Stimulated activated memory B cell treated with anti-CD40 and anti-IgM and Interleukin-4, amounts not matched to agents 10 μg/mL and 1 μg/mL and 100 μg/mL, for 72 hours (primary cell): Measurements from ENCODE around the gene C2orf92.

Source experiments
- ATAC-seq: fragments of 150-1000 bp; cut with Tn5 transposase; 2 replicates; pipeline ENCODE4 v1.10.0; 2021
- H3K27ac Mint-ChIP-seq: one replicate; pipeline ENCODE4 v1.8.0; 2022; ENCODE audit warnings: mild to moderate bottlenecking, mixed read lengths
- H3K27me3 Mint-ChIP-seq: one replicate; pipeline ENCODE4 v1.8.0; 2022; ENCODE audit warnings: mixed read lengths
- H3K36me3 Mint-ChIP-seq: one replicate; pipeline ENCODE4 v1.8.0; 2022; ENCODE audit warnings: mixed read lengths
- H3K4me1 Mint-ChIP-seq: one replicate; pipeline ENCODE4 v1.8.0; 2022; ENCODE audit warnings: mixed read lengths
- H3K4me3 Mint-ChIP-seq: one replicate; pipeline ENCODE4 v1.8.0; 2022; ENCODE audit warnings: mild to moderate bottlenecking, moderate library complexity, mixed read lengths
- H3K9me3 Mint-ChIP-seq: one replicate; pipeline ENCODE4 v1.8.0; 2022; ENCODE audit warnings: mixed read lengths

The C2orf92 gene

DNA sequence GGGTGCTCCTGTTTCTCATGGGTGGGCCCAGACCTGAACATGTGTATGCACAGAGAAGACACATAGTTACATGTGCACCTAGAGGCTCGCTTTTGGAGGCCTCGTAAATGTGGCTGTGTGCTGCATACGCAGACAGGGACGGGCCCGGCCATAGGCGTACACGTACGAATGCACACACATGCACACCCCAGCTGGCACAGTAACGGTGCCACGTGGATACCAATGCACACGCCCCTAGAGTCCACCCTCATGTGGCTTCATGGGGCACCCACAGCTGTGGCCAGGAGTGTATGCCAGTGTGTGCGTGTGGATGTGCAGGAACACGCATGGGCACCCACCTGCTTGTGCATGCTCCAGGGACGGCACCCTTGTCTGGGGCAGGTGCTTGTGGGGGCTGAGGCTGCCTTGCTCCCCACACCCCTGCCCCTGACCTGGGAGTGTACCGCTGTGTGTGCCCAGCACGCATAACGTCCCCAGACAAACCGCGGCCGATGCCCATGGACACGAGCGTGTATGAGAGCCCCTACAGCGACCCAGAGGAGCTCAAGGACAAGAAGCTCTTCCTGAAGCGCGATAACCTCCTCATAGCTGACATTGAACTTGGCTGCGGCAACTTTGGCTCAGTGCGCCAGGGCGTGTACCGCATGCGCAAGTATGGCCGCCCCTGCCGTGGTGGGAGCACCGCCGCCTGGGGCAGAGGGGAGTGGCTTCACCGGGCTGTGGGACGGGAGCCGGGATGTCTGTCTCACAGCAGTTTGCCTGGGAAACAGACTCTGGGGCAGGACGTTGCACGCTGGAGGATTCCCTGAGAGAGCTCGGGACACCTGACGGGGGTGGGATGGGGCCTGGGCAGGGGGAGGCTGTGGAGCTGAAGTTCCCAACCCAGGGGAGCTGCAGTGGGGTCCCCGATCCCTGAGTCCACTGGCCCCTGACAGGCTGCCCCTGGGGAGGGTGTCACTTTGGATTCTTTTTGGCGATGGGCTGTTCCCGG is 64.8 kb downstream of the C2orf92 start:
- no peaks in the 10 kb centered on the region for H3K4me1 Mint-ChIP-seq
- H3K27ac Mint-ChIP-seq = no peak overlapping the region
- peaks cover 3% of the 10 kb centered on the region for H3K9me3 Mint-ChIP-seq
- peaks cover 5% of the 10 kb centered on the region for H3K36me3 Mint-ChIP-seq
- H3K27me3 Mint-ChIP-seq = peaks cover 7% of the 10 kb centered on the region
- no peak for ATAC-seq
- H3K4me3 Mint-ChIP-seq = no peak overlapping the region

- H3K27ac Mint-ChIP-seq = no peak overlapping the region
- H3K9me3 Mint-ChIP-seq = peaks cover 1% of the 10 kb centered on the region
- peaks cover 7% of the 10 kb centered on the region for H3K27me3 Mint-ChIP-seq
- ATAC-seq = no peak
- peaks cover 4% of the 10 kb centered on the region for H3K36me3 Mint-ChIP-seq
- H3K4me3 Mint-ChIP-seq = no peak overlapping the region
- no peaks in the 10 kb centered on the region for H3K4me1 Mint-ChIP-seq
Observed at GRCh38 chr2:97735161-97735561, 65.6 kb downstream of the C2orf92 start.

GRCh38 chr2:97736185-97736584 is 66.7 kb downstream of the C2orf92 start:
- H3K27me3 Mint-ChIP-seq = peaks cover 7% of the 10 kb centered on the region
- ATAC-seq = no peak
- H3K9me3 Mint-ChIP-seq = no peaks in the 10 kb centered on the region
- H3K4me3 Mint-ChIP-seq = no peak overlapping the region
- H3K27ac Mint-ChIP-seq = no peak overlapping the region
- H3K4me1 Mint-ChIP-seq = peaks cover 5% of the 10 kb centered on the region
- no peaks in the 10 kb centered on the region for H3K36me3 Mint-ChIP-seq

- Mint-ChIP-seq H3K27me3 (peaks cover 2% of the 10 kb centered on the region), H3K27ac (no peak overlapping the region), H3K4me1 (peaks cover 8% of the 10 kb centered on the region), H3K36me3 (no peaks in the 10 kb centered on the region), H3K9me3 (no peaks in the 10 kb centered on the region), H3K4me3 (no peak overlapping the region)
- no peak for ATAC-seq
Observed at GRCh38 chr2:97736608-97737330, 67.3 kb downstream of the C2orf92 start.

DNA sequence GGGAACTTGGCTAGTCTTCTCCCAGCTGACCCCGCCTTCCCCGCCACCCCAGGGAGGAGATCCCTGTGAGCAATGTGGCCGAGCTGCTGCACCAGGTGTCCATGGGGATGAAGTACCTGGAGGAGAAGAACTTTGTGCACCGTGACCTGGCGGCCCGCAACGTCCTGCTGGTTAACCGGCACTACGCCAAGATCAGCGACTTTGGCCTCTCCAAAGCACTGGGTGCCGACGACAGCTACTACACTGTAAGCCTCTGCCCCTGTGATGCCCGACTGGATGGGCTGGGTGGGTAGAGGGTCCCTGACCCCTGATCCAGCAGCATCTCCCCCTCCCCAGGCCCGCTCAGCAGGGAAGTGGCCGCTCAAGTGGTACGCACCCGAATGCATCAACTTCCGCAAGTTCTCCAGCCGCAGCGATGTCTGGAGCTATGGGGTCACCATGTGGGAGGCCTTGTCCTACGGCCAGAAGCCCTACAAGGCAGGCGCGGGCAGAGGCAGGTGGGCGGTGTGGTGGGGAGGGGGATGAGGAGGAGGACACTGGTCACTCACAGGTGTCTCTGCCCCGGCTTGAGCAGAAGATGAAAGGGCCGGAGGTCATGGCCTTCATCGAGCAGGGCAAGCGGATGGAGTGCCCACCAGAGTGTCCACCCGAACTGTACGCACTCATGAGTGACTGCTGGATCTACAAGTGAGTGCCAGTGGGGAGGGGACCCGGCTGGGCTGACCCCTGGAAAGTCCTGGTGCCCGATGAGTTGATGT is 68.1 kb downstream of the C2orf92 start:
- H3K4me3 Mint-ChIP-seq = no peak overlapping the region
- H3K4me1 Mint-ChIP-seq = peaks cover 13% of the 10 kb centered on the region
- no peaks in the 10 kb centered on the region for H3K36me3 Mint-ChIP-seq
- no peaks in the 10 kb centered on the region for H3K9me3 Mint-ChIP-seq
- no peak for ATAC-seq
- no peaks in the 10 kb centered on the region for H3K27me3 Mint-ChIP-seq
- no peak overlapping the region for H3K27ac Mint-ChIP-seq

GRCh38 chr2:97738179-97739019 is 68.9 kb downstream of the C2orf92 start:
- Mint-ChIP-seq H3K27ac (no peak overlapping the region), H3K36me3 (peaks cover 1% of the 10 kb centered on the region)

GRCh38 chr2:97739020-97739892 is 69.7 kb downstream of the C2orf92 start:
- no peak for ATAC-seq
- H3K27ac Mint-ChIP-seq = no peak overlapping the region
- no peak overlapping the region for H3K4me3 Mint-ChIP-seq

More at GRCh38 chr2:97738179-97739019, 68.9 kb downstream of the C2orf92 start:
- Mint-ChIP-seq H3K4me3 (no peak overlapping the region), H3K4me1 (peaks cover 15% of the 10 kb centered on the region), H3K27me3 (no peaks in the 10 kb centered on the region), H3K9me3 (no peaks in the 10 kb centered on the region)
- ATAC-seq = no peak

GRCh38 chr2:97739893-97740245 is 70.4 kb downstream of the C2orf92 start:
- Mint-ChIP-seq H3K9me3 (no peaks in the 10 kb centered on the region), H3K27me3 (no peaks in the 10 kb centered on the region), H3K27ac (no peak overlapping the region), H3K36me3 (peaks cover 12% of the 10 kb centered on the region), H3K4me1 (peaks cover 15% of the 10 kb centered on the region), H3K4me3 (no peak overlapping the region)
- ATAC-seq = no peak

More at GRCh38 chr2:97739020-97739892, 69.7 kb downstream of the C2orf92 start:
- Mint-ChIP-seq H3K27me3 (no peaks in the 10 kb centered on the region), H3K9me3 (no peaks in the 10 kb centered on the region), H3K36me3 (peaks cover 10% of the 10 kb centered on the region), H3K4me1 (peaks cover 15% of the 10 kb centered on the region)

DNA sequence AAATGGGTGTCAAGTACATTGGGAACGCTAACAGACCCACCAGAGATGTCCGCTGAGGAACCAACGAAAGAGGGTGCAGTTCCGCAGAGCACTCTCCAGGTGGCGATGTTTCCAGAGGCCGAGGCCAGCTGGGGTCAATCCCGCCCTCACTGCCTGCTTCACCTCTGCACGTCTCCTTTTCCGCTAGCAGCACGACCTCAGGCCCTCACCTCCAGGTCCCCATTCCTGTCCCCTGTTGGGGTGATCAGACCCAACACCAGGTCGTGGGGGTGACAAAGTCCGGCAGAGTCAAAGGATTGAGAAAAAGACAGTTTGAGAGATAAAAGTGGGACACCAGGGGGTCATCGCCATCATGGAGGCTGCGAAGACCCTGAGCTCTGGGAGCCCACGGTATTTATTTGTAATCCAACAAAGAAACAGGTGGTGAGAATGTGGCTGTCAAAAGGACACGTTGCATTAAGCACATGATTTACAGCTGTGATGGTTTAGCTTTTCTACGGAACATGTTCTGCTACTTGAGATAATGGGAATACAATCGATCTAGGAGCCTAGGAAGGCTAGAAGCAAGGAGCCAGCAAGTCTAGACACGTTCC is 71.2 kb downstream of the C2orf92 start:
- H3K36me3 Mint-ChIP-seq = peaks cover 12% of the 10 kb centered on the region
- no peak overlapping the region for H3K27ac Mint-ChIP-seq
- ATAC-seq = peak; percentile 63
- H3K9me3 Mint-ChIP-seq = no peaks in the 10 kb centered on the region
- no peak overlapping the region for H3K4me3 Mint-ChIP-seq
- peaks cover 21% of the 10 kb centered on the region for H3K4me1 Mint-ChIP-seq
- no peaks in the 10 kb centered on the region for H3K27me3 Mint-ChIP-seq

GRCh38 chr2:97741251-97741650 is 71.7 kb downstream of the C2orf92 start:
- ATAC-seq = no peak
- Mint-ChIP-seq H3K36me3 (peaks cover 17% of the 10 kb centered on the region), H3K27me3 (no peaks in the 10 kb centered on the region)

GRCh38 chr2:97741686-97742085 is 72.2 kb downstream of the C2orf92 start:
- no peaks in the 10 kb centered on the region for H3K9me3 Mint-ChIP-seq
- peaks cover 29% of the 10 kb centered on the region for H3K4me1 Mint-ChIP-seq
- ATAC-seq = no peak

More at GRCh38 chr2:97741251-97741650, 71.7 kb downstream of the C2orf92 start:
- Mint-ChIP-seq H3K9me3 (no peaks in the 10 kb centered on the region), H3K4me1 (peaks cover 27% of the 10 kb centered on the region), H3K4me3 (no peak overlapping the region), H3K27ac (no peak overlapping the region)

GRCh38 chr2:97742381-97742847 is 72.9 kb downstream of the C2orf92 start:
- Mint-ChIP-seq H3K9me3 (no peaks in the 10 kb centered on the region), H3K36me3 (peaks cover 17% of the 10 kb centered on the region), H3K4me1 (peaks cover 31% of the 10 kb centered on the region), H3K27ac (no peak overlapping the region), H3K4me3 (no peak overlapping the region), H3K27me3 (no peaks in the 10 kb centered on the region)
- ATAC-seq = no peak

More at GRCh38 chr2:97741686-97742085, 72.2 kb downstream of the C2orf92 start:
- no peak overlapping the region for H3K4me3 Mint-ChIP-seq
- no peak overlapping the region for H3K27ac Mint-ChIP-seq
- H3K36me3 Mint-ChIP-seq = peaks cover 17% of the 10 kb centered on the region
- H3K27me3 Mint-ChIP-seq = no peaks in the 10 kb centered on the region

- ATAC-seq = no peak
- Mint-ChIP-seq H3K36me3 (peaks cover 18% of the 10 kb centered on the region), H3K9me3 (no peaks in the 10 kb centered on the region), H3K27ac (no peak overlapping the region), H3K4me1 (peaks cover 40% of the 10 kb centered on the region), H3K27me3 (no peaks in the 10 kb centered on the region), H3K4me3 (no peak overlapping the region)
Observed at GRCh38 chr2:97743913-97744312, 74.4 kb downstream of the C2orf92 start.
